HG03039 (cell line): Measurements from ENCODE around the gene DKK2.

Experiments
- ATAC-seq: cut with Tn5 transposase; IDR thresholded peaks from one replicate; pipeline ENCODE4 v1.9.1; 2021; ENCODE audit warnings: mild to moderate bottlenecking, moderate library complexity; ENCODE audit not compliant: unreplicated experiment

The DKK2 gene

GRCh38 chr4:107017443-107018343, 18.4 kb downstream of the DKK2 start:
- ATAC-seq, result no peak

- ATAC-seq, result no peak
Observed at GRCh38 chr4:107011312-107011711, 24.8 kb downstream of the DKK2 start.

GRCh38 chr4:107009196-107009968, 26.7 kb downstream of the DKK2 start:
- no peak for ATAC-seq

GRCh38 chr4:107008115-107008514, 28.0 kb downstream of the DKK2 start:
- no peak for ATAC-seq

GRCh38 chr4:107006218-107006617, 29.9 kb downstream of the DKK2 start:
- no peak for ATAC-seq

- no peak for ATAC-seq
Observed at GRCh38 chr4:106996490-106996889, 39.6 kb downstream of the DKK2 start.

- no peak for ATAC-seq
Observed at GRCh38 chr4:106993827-106994226, 42.3 kb downstream of the DKK2 start.

DNA sequence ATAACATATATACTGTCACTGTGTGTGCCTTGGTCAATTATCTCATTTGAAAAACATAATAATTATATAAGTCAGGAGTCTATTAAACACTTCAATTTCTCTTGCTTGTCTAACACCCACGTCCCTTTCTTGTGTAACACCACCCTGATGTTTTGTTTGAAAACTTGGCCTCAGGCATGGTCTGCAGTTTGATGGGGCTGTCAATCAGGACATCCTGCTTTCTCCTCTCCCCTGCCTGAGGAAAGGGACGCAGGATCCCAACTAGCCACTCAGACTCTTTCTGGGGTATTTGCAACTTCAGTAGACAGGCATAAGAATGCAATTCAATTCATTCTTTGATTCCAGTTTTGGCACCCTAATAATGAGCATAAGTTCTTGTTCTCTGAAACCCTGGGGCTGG, 48.8 kb downstream of the DKK2 start:
- no peak for ATAC-seq

DNA sequence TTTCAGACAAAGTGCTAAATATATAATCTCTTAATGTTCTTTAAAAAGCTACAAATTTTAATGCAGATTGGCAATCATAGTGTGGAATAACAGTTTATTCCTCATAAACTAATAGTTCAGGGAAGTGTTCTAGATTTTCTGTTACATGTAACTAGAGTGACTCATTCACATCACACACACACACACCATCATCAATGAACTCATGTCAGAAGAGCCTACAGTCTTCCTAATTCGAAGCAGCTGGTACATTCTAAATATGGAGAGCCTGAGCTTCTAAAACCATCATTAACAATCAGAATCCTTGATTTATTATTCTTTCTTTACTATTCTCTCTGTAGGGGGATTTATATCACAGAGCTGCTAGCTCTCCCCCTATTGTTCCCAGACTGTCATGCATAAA, 49.6 kb downstream of the DKK2 start:
- ATAC-seq, result no peak

GRCh38 chr4:106985830-106986229, 50.3 kb downstream of the DKK2 start:
- no peak for ATAC-seq

GRCh38 chr4:106982711-106983211, 53.4 kb downstream of the DKK2 start:
- ATAC-seq, result no peak

DNA sequence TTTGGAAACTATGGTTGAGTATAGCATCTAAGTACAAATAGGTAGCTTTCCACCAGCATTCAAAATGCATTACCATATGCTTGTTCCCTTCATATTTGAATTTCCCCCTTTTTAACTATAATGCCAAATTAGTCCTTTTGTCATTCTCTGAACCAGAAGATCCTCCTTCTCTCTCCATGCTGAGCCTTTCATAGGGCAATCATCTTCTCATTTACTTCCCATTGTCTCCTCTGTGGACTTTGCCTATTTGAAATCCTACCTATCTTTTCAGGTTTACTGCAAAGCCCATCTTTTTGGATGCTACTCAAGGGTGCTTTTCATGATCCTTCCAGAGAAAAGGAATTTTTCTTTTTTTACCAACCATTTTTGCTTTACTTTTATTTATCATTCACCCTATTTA, 54.7 kb downstream of the DKK2 start:
- ATAC-seq, result no peak

- ATAC-seq, result no peak
Observed at GRCh38 chr4:106979476-106979875, 56.6 kb downstream of the DKK2 start.

DNA sequence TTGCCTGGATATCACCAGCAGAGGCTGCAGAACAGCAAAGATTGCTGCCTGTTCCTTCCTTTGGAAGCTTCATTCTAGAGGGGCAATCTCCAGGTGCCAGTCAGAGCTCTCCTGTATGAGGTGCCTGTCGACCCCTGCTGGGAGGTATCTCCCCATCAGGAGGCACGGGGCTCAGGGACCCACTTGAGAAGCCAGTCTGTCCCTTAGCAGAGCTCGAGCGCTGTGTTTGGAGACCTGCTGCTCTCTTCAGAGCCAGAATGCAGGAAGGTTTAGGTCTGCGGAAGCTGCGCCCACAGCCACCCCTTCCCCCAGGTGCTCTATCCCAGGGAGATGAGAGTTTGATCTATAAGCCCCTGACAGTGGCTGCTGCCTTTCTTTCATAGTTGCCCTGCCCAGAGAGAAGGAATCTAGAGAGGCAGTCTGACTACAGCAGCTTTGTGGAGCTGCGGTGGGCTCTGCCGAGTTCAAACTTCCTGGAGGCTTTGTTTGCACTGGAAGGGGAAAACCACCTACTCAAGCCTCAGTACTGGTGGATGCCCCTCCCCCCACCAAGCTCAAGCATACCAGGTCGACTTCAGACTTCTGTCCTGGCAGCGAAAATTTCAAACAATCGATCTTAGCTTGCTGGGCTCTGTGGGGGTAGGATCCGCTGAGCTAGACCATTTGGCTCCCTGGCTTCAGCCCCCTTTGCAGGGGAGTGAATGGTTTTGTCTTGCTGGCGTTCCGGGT, 57.9 kb downstream of the DKK2 start:
- no peak for ATAC-seq

- no peak for ATAC-seq
Observed at GRCh38 chr4:106971636-106972035, 64.5 kb downstream of the DKK2 start.

GRCh38 chr4:106967892-106968291, 68.2 kb downstream of the DKK2 start:
- ATAC-seq, result no peak

DNA sequence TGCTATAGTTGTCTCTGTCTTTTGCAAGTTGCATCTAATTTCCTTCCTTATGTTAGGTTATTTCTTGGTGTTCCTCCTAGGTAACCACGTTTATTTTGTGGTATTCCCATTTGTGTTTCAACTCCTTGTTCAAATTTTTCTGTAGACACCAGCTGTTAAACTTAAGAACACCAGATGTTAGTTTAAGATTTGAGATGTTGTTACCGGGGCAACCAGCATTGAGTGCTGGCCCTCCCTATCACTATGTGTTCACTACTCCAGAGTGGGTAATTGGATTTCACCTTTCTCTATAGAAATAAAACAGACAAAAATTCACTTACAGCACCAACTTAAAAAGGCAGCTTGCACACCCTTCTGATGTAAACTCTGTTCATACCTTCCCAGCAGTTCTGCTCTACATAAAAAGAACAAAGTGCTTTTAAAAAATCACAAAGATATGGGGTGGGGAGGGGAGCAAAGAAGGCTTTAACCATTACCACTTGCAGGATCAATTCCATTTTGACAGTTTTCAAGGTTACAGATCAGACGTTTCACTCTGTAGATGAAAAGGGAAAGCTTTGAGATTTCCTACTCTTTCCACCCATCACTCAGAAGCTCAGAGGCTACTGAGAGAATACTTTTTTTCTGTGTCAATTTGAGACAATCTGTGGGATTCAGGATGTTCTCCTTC, 82.9 kb downstream of the DKK2 start:
- ATAC-seq, result no peak

GRCh38 chr4:106951891-106952290, 84.2 kb downstream of the DKK2 start:
- ATAC-seq, result no peak

- ATAC-seq, result no peak
Observed at GRCh38 chr4:106941841-106942240, 94.3 kb downstream of the DKK2 start.

- no peak for ATAC-seq
Observed at GRCh38 chr4:106930522-106930921, 105.6 kb downstream of the DKK2 start.

GRCh38 chr4:106929248-106929647, 106.9 kb downstream of the DKK2 start:
- ATAC-seq, result no peak
